Measurements from ENCODE around the gene AJAP1.

AJAP1 gene

DNA sequence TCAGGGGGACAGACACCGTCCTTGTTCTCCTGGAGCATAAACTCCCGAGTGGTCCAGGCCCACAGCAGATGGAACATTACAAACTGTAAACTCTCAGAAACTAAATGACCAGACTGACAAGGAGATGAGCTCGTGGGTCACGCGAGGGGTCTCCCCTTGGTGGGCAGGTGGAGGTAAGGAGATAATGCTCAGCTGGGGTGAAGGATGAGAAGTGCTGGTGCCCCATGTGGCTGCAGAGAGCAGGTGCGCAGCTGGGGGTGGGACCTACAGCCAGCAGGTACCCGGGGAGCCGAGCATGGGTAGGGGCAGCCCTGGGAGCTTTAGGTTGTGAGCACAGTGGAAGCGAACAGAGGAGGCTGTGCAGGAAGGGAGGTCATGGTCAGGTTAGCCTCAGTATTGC, 40.1 kb downstream of the AJAP1 start:
- no peak overlapping the region for H3K9ac ChIP-seq (ENCODE audit: low read depth, low read length, poor library complexity)
- H3K79me1 ChIP-seq (ENCODE audit: low read depth, low read length): no peaks in the 10 kb centered on the region
- H2BK5ac ChIP-seq (ENCODE audit: low read length): no peak overlapping the region
- H4K91ac ChIP-seq (ENCODE audit: low read depth, low read length, poor library complexity): no peak overlapping the region
- no peak overlapping the region for H2BK120ac ChIP-seq (ENCODE audit: low read depth, low read length)
- DNase-seq (ENCODE audit: low spot score): no peak
- no peaks in the 10 kb centered on the region for H3K36me3 ChIP-seq (replicated peaks in 1 of 2; ENCODE audit: control insufficient read depth in 2 of 2, insufficient read depth in 2 of 2, low read length in 2 of 2)
- H3K27ac ChIP-seq (replicated peaks; ENCODE audit: low read length): no peak overlapping the region
- H4K8ac ChIP-seq (ENCODE audit: low read depth, low read length): no peak overlapping the region
- H3K18ac ChIP-seq (ENCODE audit: low read length): no peak overlapping the region
- H2BK15ac ChIP-seq (ENCODE audit: low read length): no peak overlapping the region
- H3K4me3 ChIP-seq (ENCODE audit: low read length in 2 of 2): no peak overlapping the region
- peaks cover 0 to under 1% of the 10 kb centered on the region in 2 donors for H3K4me1 ChIP-seq (ENCODE audit: control insufficient read depth in 2 of 2, insufficient read depth in 1 of 2, low read depth in 1 of 2, low read length in 2 of 2)
- H2AK5ac ChIP-seq (ENCODE audit: low read depth, low read length): no peak overlapping the region
- no peaks in the 10 kb centered on the region for H3K9me3 ChIP-seq (replicated peaks in 1 of 2; ENCODE audit: control insufficient read depth in 2 of 2, insufficient read depth in 1 of 2, low read depth in 1 of 2, low read length in 2 of 2)
- H3K14ac ChIP-seq (ENCODE audit: low read length): no peak overlapping the region
- peak overlapping the region; percentile 30 for H3K23ac ChIP-seq (ENCODE audit: low read depth, low read length, poor library complexity)
- no peak overlapping the region for H3K4me2 ChIP-seq (ENCODE audit: insufficient read depth, low read length, poor library complexity, severe bottlenecking)
- peaks cover 0 to 3% (median 0%) of the 10 kb centered on the region in 3 experiments for H3K27me3 ChIP-seq (ENCODE audit: control insufficient read depth in 3 of 3, insufficient read depth in 3 of 3, low read depth in 1 of 3, low read length in 3 of 3)
- H2BK12ac ChIP-seq (ENCODE audit: low read length): no peak overlapping the region
- WGBS, 2 donors (ENCODE audit: extremely low coverage in 2 of 2, insufficient read length in 2 of 2, insufficient replicate concordance in 1 of 2): no CpG with 5 or more reads among the region's 9 CpGs
- no peak overlapping the region for H3K4ac ChIP-seq (ENCODE audit: low read length)
- no peak overlapping the region for H2AFZ ChIP-seq (ENCODE audit: low read length)

DNA sequence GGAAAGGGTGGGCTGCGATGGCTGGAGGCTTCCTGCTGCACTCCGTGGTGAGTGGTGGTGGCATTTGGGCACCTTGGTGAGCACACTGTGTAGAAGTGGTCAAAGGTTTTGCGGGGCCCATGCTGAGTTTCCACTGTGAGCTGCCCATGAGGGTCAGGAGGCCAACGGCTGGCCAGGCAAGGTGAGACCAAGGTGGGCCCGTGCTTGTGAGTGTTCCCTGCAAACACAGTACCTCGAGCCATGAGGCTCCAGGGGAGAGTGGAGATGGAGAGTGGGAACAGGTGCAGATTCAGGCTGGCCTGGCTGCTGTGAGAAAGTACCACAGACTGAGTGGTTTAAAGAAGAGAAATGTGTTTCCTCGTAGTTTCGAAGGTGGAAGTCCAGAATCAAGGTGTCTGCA, 40.8 kb downstream of the AJAP1 start:
- no peak overlapping the region for H2BK15ac ChIP-seq (ENCODE audit: low read length)
- peak overlapping the region; percentile 10 for H3K23ac ChIP-seq (ENCODE audit: low read depth, low read length, poor library complexity)

DNA sequence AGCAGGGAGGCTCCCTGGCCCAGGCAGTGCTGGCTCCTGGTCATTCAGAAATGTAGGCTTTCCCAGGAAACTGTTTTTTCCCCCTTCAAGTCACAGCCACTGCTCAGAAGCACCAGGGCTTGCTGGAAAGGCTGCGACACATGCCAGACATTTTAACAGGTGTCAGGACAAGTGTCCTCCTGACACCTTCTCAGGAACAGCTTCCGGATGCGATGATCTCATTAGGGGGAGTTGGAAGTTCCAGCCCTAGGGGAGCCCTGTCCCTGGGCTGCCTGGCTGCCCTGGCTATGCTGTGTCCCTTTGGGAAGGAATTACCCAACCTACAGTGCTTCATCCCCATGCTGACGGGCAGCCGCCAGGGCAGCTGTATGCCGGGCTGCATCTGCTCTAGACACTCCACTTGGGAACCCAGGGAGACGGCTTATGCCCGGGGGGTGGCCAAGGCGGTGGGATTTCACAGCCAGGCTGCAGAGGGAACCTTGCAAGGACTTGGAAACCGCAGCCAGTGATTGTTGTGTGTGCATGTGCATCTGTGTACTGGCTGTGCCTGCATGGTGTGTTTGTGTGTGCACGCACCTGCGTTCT, 41.8 kb downstream of the AJAP1 start:
- H3K27me3 ChIP-seq (ENCODE audit: control insufficient read depth in 3 of 3, insufficient read depth in 3 of 3, low read depth in 1 of 3, low read length in 3 of 3): peaks cover 0 to 3% (median 0%) of the 10 kb centered on the region in 3 experiments
- no peak overlapping the region for H3K27ac ChIP-seq (replicated peaks; ENCODE audit: low read length)
- H2AK5ac ChIP-seq (ENCODE audit: low read depth, low read length): no peak overlapping the region
- peak overlapping the region; percentile 45 for H3K18ac ChIP-seq (ENCODE audit: low read length)
- no peak overlapping the region for H3K23ac ChIP-seq (ENCODE audit: low read depth, low read length, poor library complexity)
- no peak overlapping the region for H3K4me2 ChIP-seq (ENCODE audit: insufficient read depth, low read length, poor library complexity, severe bottlenecking)
- no peak overlapping the region for H4K8ac ChIP-seq (ENCODE audit: low read depth, low read length)
- no peaks in the 10 kb centered on the region for H3K9me3 ChIP-seq (replicated peaks in 1 of 2; ENCODE audit: control insufficient read depth in 2 of 2, insufficient read depth in 1 of 2, low read depth in 1 of 2, low read length in 2 of 2)
- DNase-seq (ENCODE audit: low spot score): no peak
- no peaks in the 10 kb centered on the region for H3K36me3 ChIP-seq (replicated peaks in 1 of 2; ENCODE audit: control insufficient read depth in 2 of 2, insufficient read depth in 2 of 2, low read length in 2 of 2)
- peak overlapping the region; percentile 63 for H2BK5ac ChIP-seq (ENCODE audit: low read length)
- H3K4me1 ChIP-seq (ENCODE audit: control insufficient read depth in 2 of 2, insufficient read depth in 1 of 2, low read depth in 1 of 2, low read length in 2 of 2): peaks cover 0 to 9% of the 10 kb centered on the region in 2 donors
- H2AFZ ChIP-seq (ENCODE audit: low read length): no peak overlapping the region
- H3K79me1 ChIP-seq (ENCODE audit: low read depth, low read length): no peaks in the 10 kb centered on the region
- H3K4ac ChIP-seq (ENCODE audit: low read length): no peak overlapping the region
- H2BK12ac ChIP-seq (ENCODE audit: low read length): no peak overlapping the region
- H4K91ac ChIP-seq (ENCODE audit: low read depth, low read length, poor library complexity): no peak overlapping the region
- H3K4me3 ChIP-seq (ENCODE audit: low read length in 2 of 2): no peak overlapping the region
- WGBS, 2 donors (ENCODE audit: extremely low coverage in 2 of 2, insufficient read length in 2 of 2, insufficient replicate concordance in 1 of 2): no CpG with 5 or more reads among the region's 12 CpGs
- no peak overlapping the region for H2BK15ac ChIP-seq (ENCODE audit: low read length)
- H3K14ac ChIP-seq (ENCODE audit: low read length): no peak overlapping the region
- H2BK120ac ChIP-seq (ENCODE audit: low read depth, low read length): no peak overlapping the region
- H3K9ac ChIP-seq (ENCODE audit: low read depth, low read length, poor library complexity): no peak overlapping the region

More for the DNA sequence above, 40.8 kb downstream of the AJAP1 start:
- no peak overlapping the region for H3K4me3 ChIP-seq (ENCODE audit: low read length in 2 of 2)
- H3K4ac ChIP-seq (ENCODE audit: low read length): no peak overlapping the region
- H3K27me3 ChIP-seq (ENCODE audit: control insufficient read depth in 3 of 3, insufficient read depth in 3 of 3, low read depth in 1 of 3, low read length in 3 of 3): peaks cover 0 to 3% (median 0%) of the 10 kb centered on the region in 3 experiments
- no peak overlapping the region for H2AK5ac ChIP-seq (ENCODE audit: low read depth, low read length)
- no peaks in the 10 kb centered on the region for H3K36me3 ChIP-seq (replicated peaks in 1 of 2; ENCODE audit: control insufficient read depth in 2 of 2, insufficient read depth in 2 of 2, low read length in 2 of 2)
- no peak overlapping the region for H3K9ac ChIP-seq (ENCODE audit: low read depth, low read length, poor library complexity)
- peaks cover 0 to under 1% of the 10 kb centered on the region in 2 donors for H3K4me1 ChIP-seq (ENCODE audit: control insufficient read depth in 2 of 2, insufficient read depth in 1 of 2, low read depth in 1 of 2, low read length in 2 of 2)
- no CpG with 5 or more reads among the region's 8 CpGs for WGBS, 2 donors (ENCODE audit: extremely low coverage in 2 of 2, insufficient read length in 2 of 2, insufficient replicate concordance in 1 of 2)
- peak overlapping the region; percentile 60 for H2BK12ac ChIP-seq (ENCODE audit: low read length)
- no peak overlapping the region for H2BK120ac ChIP-seq (ENCODE audit: low read depth, low read length)
- H3K9me3 ChIP-seq (replicated peaks in 1 of 2; ENCODE audit: control insufficient read depth in 2 of 2, insufficient read depth in 1 of 2, low read depth in 1 of 2, low read length in 2 of 2): no peaks in the 10 kb centered on the region
- H3K18ac ChIP-seq (ENCODE audit: low read length): no peak overlapping the region
- no peak overlapping the region for H3K14ac ChIP-seq (ENCODE audit: low read length)
- no peak overlapping the region for H4K8ac ChIP-seq (ENCODE audit: low read depth, low read length)
- H3K79me1 ChIP-seq (ENCODE audit: low read depth, low read length): no peaks in the 10 kb centered on the region
- H3K4me2 ChIP-seq (ENCODE audit: insufficient read depth, low read length, poor library complexity, severe bottlenecking): no peak overlapping the region
- no peak for DNase-seq (ENCODE audit: low spot score)
- H2BK5ac ChIP-seq (ENCODE audit: low read length): no peak overlapping the region
- no peak overlapping the region for H4K91ac ChIP-seq (ENCODE audit: low read depth, low read length, poor library complexity)
- no peak overlapping the region for H2AFZ ChIP-seq (ENCODE audit: low read length)
- no peak overlapping the region for H3K27ac ChIP-seq (replicated peaks; ENCODE audit: low read length)

DNA sequence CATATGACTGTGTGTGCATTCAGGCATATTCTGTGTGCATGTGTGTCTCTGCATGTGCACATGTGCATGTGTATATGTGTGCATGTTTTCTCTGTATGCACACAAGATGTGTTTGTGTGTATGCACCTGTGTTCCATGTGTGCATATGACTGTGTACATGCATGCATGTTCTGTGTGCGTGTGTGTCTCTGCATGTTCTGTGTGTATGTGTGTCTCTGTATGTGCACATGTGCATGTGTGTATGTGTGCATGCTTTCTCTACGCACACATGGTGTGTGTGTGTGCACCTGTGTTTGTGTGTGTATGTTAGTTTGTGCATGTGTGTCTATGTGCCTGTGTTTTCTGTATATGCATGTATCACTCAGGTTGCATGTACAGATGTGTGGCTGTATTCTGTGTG, 42.3 kb downstream of the AJAP1 start:
- Histone ChIP-seq H3K36me3 (replicated peaks in 1 of 2; ENCODE audit: control insufficient read depth in 2 of 2, insufficient read depth in 2 of 2, low read length in 2 of 2) (no peaks in the 10 kb centered on the region), H3K14ac (ENCODE audit: low read length) (no peak overlapping the region), H3K4me3 (ENCODE audit: low read length in 2 of 2) (no peak overlapping the region), H2BK15ac (ENCODE audit: low read length) (no peak overlapping the region), H3K27me3 (ENCODE audit: control insufficient read depth in 3 of 3, insufficient read depth in 3 of 3, low read depth in 1 of 3, low read length in 3 of 3) (peaks cover 0 to 3% (median 0%) of the 10 kb centered on the region in 3 experiments), H3K18ac (ENCODE audit: low read length) (no peak overlapping the region), H2BK120ac (ENCODE audit: low read depth, low read length) (no peak overlapping the region), H4K8ac (ENCODE audit: low read depth, low read length) (no peak overlapping the region), H3K79me1 (ENCODE audit: low read depth, low read length) (no peaks in the 10 kb centered on the region), H3K9me3 (replicated peaks in 1 of 2; ENCODE audit: control insufficient read depth in 2 of 2, insufficient read depth in 1 of 2, low read depth in 1 of 2, low read length in 2 of 2) (no peaks in the 10 kb centered on the region), H2BK5ac (ENCODE audit: low read length) (no peak overlapping the region), H3K23ac (ENCODE audit: low read depth, low read length, poor library complexity) (no peak overlapping the region), H3K9ac (ENCODE audit: low read depth, low read length, poor library complexity) (no peak overlapping the region), H3K4me2 (ENCODE audit: insufficient read depth, low read length, poor library complexity, severe bottlenecking) (no peak overlapping the region), H3K4ac (ENCODE audit: low read length) (no peak overlapping the region), H2AK5ac (ENCODE audit: low read depth, low read length) (no peak overlapping the region), H4K91ac (ENCODE audit: low read depth, low read length, poor library complexity) (no peak overlapping the region), H3K4me1 (ENCODE audit: control insufficient read depth in 2 of 2, insufficient read depth in 1 of 2, low read depth in 1 of 2, low read length in 2 of 2) (peaks cover 0 to 9% of the 10 kb centered on the region in 2 donors), H3K27ac (replicated peaks; ENCODE audit: low read length) (no peak overlapping the region), H2AFZ (ENCODE audit: low read length) (no peak overlapping the region), H2BK12ac (ENCODE audit: low read length) (no peak overlapping the region)
- no CpG with 5 or more reads among the region's 2 CpGs for WGBS, 2 donors (ENCODE audit: extremely low coverage in 2 of 2, insufficient read length in 2 of 2, insufficient replicate concordance in 1 of 2)
- DNase-seq (ENCODE audit: low spot score): no peak

All from neuronal stem cell (in vitro differentiated cells).